Left ventricle myocardium superior (tissue), 1 donor: ENCODE measurements around the gene FOXI3. TPM values are rescaled to one million over a fixed set of nuclear protein-coding genes. Genes with fewer than 3 reads are reported as not detected.
"Not testable (repeated sequence)": the region's sequence is repeated elsewhere in the genome, so short reads cannot be mapped to it uniquely, and the experiment has no call there.

Experiments
- ATAC-seq: fragments of 200-7000 bp; cut with Tn5 transposase; one replicate; pipeline ENCODE4 v1.9.1; 2020; ENCODE audit warnings: mild to moderate bottlenecking, moderate library complexity
- DNase-seq: peaks from one replicate; pipeline ENCODE4 v3.0.0-alpha.2; 2020
- intact Hi-C: fragments of 100-400 bp; cut with micrococcal nuclease; formaldehyde crosslinking; loops from one replicate; pipeline ENCODE4 v1.11.0; 2022
- total RNA-seq: library from RNA; stranded (reverse); fragmentation: NEBNext Ultra II Directional; extraction: Animal tissue kit (Norgen Biotek cat#: 25700); gene quantifications from one replicate; pipeline ENCODE4 v1.2.1, GENCODE V29; 2021
- donor health status: DM: no; HTN: yes; CAD: no; lungs with severe emphysema.

The FOXI3 gene
- total RNA-seq, 1 donor from 2014 or later: not detected

DNA sequence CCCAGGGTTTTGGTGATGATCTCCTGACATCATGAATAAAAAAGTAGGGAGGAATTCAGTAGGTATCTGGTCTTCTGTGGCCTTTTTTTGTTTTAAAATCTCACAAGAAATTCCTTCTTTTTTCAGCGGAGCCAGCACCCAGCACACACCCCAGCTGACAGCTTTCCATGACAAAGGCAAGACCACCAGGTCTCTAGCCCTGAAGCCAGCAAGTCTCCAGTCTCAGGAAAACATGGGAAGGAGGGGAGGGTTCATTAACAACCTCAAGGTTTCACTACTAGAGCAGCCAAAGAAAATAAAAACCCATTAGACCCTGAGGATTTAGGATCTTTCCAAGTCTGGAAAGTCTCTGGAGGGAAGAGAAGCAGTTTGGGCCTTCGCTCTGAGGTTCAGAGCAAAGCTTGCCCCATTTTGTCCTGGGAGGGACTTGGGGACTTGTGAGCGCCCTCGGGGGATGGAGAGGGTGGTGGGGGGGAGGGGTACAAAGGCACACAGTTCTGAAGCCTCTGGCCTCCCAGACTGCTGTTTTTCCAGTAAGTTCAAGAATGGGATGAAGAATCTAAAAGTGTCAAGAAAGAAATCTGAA, 9.0 kb downstream of the FOXI3 start:
- ATAC-seq: no peak
- intact Hi-C loops: no loop called here
- DNase-seq: no peak

DNA sequence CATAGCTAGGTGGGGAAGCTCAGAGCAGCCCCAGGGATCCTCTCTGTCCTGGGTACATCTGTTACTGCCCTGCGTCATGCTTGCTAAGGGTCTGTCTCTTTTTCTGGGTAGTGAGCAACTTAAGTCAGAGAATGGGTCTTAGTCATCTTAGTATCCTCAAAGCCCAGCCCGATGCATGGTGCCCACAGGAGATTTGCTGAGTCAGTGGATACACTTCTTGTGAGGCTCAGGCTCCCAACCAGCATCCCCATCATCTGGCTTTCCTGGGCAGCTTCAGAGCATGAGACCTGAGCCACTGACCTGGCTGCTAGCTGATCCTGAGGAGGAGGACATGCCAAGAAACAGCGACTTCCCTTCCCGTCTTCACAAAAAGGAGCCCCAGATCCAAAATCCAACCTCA, 10.0 kb downstream of the FOXI3 start:
- intact Hi-C loops: no loop called here
- DNase-seq (no peak), ATAC-seq (no peak)

DNA sequence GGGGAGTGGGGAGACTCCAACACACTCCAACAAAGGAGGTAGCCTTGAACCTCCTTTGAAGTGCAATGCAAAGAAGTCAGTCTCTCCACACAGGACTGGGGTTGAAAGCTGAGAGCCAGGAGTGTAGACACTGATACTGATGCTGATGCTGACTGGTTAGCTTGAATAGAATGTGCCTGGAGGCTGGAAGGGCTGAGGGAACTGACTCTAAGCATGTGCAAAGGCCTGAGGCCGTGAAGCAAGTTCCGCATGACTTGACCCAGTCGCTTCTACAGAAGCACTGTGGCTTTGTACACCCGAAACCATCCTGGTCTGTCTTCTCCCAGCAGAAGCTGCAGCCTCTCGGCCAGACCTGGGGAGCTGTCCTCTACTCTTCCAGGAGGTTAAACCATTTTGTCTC, 10.4 kb downstream of the FOXI3 start:
- no peak for ATAC-seq
- DNase-seq: no peak
- intact Hi-C loops: no loop called here

DNA sequence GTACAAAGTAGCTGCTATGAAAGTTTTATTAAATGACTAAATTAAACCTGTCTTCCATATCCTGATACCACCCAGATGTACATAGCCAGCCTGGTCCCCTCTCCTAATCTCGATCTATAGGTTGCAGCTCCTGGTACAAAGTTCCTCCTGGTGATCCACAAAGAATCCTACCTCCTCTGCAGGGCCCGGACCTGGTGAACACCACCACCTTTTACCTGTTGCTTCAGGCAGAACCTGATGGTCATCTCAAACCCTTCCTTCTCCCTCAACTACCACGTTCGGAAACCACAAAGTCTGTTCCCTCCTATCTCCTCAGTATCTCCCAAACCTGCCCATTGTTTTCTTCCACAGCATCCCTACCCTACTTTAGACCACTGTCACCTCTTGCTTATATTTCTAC, 15.5 kb downstream of the FOXI3 start:
- ATAC-seq: no peak
- DNase-seq: no peak
- intact Hi-C loops: no loop called here

DNA sequence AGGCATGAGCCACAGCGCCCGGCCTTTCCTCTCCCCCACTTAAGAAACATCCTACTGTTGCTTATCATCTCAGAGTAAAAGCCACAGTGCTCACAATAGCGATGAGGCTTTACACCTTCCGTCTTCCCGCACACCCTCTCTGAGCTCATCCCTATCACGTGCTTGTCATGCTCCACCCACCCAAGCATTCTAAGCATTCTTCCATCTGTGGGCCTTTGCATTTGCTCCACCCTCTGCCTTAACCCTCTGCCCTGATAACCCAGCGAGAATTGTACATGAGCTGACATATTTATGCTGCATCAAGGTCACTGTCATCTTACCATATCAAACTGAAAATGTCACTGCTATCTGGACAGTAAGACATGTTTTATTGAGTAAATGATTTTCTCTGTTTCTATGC, 22.6 kb downstream of the FOXI3 start:
- no peak for DNase-seq
- intact Hi-C loops: no loop called here
- ATAC-seq: no peak

DNA sequence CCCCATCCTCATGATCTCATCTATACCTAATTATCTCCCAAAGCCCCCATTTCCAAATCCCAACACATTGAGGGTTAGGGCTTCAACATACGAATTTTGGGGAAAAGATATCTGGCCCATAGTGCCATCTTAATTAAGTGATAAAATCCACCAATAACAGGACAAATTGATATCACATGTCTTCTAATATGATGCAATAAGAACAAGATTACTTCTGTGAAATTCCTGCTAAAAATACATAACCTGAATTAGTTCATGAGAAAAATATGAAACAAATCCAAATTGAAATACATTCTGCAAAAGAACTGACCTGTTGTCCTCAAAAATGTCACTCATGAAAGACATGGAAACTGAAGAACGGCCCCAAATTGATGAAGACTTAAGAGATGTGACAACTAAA, 28.8 kb downstream of the FOXI3 start:
- ATAC-seq (no peak), DNase-seq (no peak)
- intact Hi-C loops: no loop called here

DNA sequence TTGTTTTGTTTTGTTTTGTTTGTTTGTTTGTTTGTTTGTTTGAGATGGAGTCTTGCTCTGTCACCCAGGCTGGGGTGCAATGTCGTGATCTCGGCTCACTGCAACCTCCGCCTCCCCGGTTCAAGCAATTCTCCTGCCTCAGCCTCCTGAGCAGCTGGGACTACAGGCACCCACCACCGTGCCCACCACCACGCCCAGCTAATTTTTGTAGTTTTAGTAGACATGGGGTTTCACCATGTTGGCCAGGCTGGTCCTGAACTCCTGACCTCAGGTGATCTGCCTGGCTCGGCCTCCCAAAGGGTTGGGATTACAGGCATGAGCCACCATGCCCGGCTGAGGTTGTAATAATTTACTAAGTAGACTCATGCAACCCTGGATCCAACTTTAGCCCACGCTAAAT, 33.4 kb downstream of the FOXI3 start:
- DNase-seq, intact Hi-C loops, ATAC-seq: not testable (repeated sequence)

DNA sequence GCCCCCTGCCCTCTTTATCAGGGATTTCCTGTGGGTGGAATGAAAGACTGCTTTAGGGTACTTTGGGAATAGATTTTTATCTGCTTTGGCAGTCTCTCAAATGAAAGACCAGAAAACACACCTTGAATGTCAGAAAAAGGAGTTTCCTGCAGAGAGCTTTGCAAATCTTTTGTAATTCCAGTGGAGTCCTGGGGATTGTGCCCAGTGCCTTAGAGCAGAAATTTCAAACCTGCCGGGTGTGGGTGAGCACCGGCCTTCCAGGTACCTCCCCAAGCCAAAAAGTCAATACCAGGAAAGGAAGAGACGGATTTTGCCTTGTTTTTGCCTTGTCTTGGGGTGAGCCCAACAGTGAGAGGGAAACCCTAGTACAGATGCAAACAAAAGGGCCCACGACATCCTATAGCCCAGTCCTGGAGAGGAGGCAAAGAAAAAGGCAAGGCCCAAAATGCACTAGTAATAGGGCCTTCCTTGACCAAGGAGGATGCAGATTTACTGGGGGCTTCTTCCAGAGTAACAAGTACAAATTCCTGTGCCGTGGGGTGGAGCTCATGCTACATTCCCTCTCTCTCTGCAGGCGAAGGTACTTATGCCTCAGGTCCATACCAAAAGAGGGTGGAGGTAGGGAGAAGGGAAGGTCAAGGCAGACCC, 36.4 kb downstream of the FOXI3 start:
- intact Hi-C loops: no loop called here
- no peak for DNase-seq
- ATAC-seq: no peak

DNA sequence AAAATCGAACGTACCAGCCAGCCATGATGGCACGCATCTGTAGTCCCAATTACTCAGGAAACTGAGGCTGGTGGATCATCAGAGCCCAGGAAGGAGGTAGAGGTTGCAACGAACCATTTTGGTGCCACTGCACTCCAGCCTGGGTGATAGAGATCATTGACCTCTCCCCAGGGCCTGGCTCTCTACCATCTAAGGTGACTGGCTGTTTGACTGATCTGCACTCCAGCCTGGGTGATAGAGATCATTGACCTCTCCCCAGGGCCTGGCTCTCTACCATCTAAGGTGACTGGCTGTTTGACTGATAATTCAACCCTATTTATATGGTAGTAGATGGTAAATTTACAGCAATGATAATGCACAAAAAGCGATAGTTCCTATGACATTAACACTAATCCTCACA, 43.6 kb downstream of the FOXI3 start:
- DNase-seq, intact Hi-C loops, ATAC-seq: not testable (repeated sequence)

DNA sequence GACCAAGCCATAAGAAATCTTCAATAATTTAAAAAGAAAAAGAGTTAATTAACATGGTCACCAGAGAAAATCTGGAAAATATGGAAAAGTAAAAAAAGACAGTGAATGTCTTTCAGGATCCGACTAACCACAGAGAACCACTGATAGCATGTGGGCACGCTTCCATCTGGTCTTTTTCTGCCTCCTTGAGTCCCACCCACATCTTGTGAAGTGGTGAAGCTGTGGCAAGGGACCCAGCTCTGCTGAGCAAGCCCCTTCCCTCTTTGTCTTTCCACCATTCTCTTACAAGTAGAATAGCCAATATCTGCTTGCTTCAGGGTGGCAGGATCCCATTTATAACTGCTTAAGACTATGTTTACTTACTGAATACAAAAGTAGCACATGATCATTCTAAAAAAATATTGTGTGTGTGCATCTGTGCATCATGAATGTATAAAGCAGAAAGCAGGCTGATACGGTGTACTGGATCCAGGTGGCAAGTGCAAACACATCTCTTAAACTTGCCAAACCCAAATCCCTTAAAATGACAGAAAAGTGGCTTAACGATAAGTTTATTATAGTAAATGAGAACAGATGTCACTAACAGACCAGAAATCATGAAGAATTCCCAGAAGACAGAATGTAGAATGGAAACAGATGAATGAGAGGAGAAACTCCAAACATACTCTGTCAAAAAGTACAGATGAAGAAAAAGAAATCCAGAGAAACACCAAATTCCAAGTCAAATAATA, 52.3 kb downstream of the FOXI3 start:
- intact Hi-C loops: no loop called here
- no peak for DNase-seq
- ATAC-seq: no peak

DNA sequence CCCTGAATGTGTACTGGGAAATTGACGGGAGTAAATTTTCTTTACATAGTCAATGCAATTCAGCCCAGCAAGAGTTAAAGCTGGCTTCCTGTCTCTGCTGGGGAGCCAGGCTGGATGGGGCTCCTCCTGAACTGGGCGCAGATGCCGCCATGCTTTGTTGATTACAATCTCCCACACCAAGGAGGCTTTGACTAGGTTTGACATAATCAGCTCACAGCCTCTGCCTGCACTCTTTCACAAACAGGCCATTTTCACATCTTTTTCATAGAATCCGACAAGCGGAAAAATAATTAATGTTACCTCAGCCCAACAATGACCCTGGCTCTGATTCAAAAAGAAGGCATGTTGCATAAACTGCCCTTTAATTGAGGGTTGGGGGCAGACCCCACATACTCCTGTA, 54.3 kb downstream of the FOXI3 start:
- intact Hi-C loops: no loop called here
- DNase-seq (no peak), ATAC-seq (no peak)

Other genes starting within 250 kb of the FOXI3 start
- gene EIF2AK3, start 174.8 kb upstream of the FOXI3 start, total RNA-seq: 5.2 TPM
- gene RPIA, start 239.0 kb upstream of the FOXI3 start, total RNA-seq: 19.1 TPM